B cell (primary cell): ENCODE results near the gene RAB3D. TPM values are rescaled to one million over a fixed set of nuclear protein-coding genes. Genes with fewer than 3 reads are reported as not detected.

Source experiments
- ATAC-seq: fragments of 200-7000 bp; cut with Tn5 transposase; one replicate; pipeline ENCODE4 v1.10.0; 2021; ENCODE audit warnings: low read depth, mild to moderate bottlenecking, moderate number of reproducible peaks, moderate library complexity
- CTCF ChIA-PET: fragments of 350-600 bp; sonication (Branson Sonifier 250); formaldehyde crosslinking; loops from one replicate; lab custom pipeline; 2021; ENCODE audit warnings: antibody characterized with exemption, inconsistent platforms; lab: Charles Lee
- POLR2A ChIA-PET: fragments of 350-600 bp; sonication (Branson Sonifier 250); formaldehyde crosslinking; loops from one replicate; lab custom pipeline; 2021; ENCODE audit warnings: antibody characterized with exemption; lab: Charles Lee
- DNase-seq: peaks from one replicate; pipeline ENCODE4 v3.0.0; 2013
- H2AFZ ChIP-seq: 2 replicates; pipeline ENCODE4 v1.6.1; 2012; ENCODE audit warnings: mild to moderate bottlenecking, low read depth, low read length; ENCODE audit not compliant: insufficient read depth, poor library complexity, severe bottlenecking
- H3K27ac ChIP-seq, 2 donors: 1 replicate in 1 of 2; 2 replicates in 1 of 2; pipeline ENCODE4 v1.5.1; 2012 to 2013; ENCODE audit warnings: low read length in 2 of 2, mild to moderate bottlenecking in 2 of 2, moderate library complexity in 1 of 2
- H3K27me3 ChIP-seq, 4 experiments: fragments of 200-600 bp in 1 of 4; sonication (generic) in 1 of 4; replicated peaks in 1 of 4; 1 replicate in 2 of 4; 2 replicates in 2 of 4; pipeline versions ENCODE4 v1.6.1 to v1.7.0; 2013 to 2016; ENCODE audit warnings: low read length in 3 of 4, mild to moderate bottlenecking in 2 of 4, mixed read lengths in 1 of 4, moderate library complexity in 1 of 4; ENCODE audit not compliant: insufficient read depth in 4 of 4, control insufficient read depth in 3 of 4; ENCODE audit errors: control extremely low read depth in 1 of 4
- H3K36me3 ChIP-seq, 2 experiments: replicated peaks in 1 of 2; 1 replicate in 1 of 2; 2 replicates in 1 of 2; pipeline versions ENCODE4 v1.6.1 to v1.7.1; 2013; ENCODE audit warnings: low read length in 1 of 2; ENCODE audit not compliant: insufficient read depth in 2 of 2, control insufficient read depth in 1 of 2; ENCODE audit errors: control extremely low read depth in 1 of 2, extremely low read depth in 1 of 2
- H3K4me1 ChIP-seq, 2 donors: fragments of 200-600 bp in 1 of 2; sonication (generic) in 1 of 2; 1 replicate in 1 of 2; 2 replicates in 1 of 2; pipeline versions ENCODE4 v1.5.1 to v1.6.1; 2013 to 2017; ENCODE audit warnings: low read length in 2 of 2; ENCODE audit not compliant: control insufficient read depth in 2 of 2, insufficient read depth in 2 of 2
- H3K4me2 ChIP-seq: replicated peaks from 2 replicates; pipeline ENCODE3; 2012; ENCODE audit warnings: mild to moderate bottlenecking, low read depth, low read length; ENCODE audit not compliant: poor library complexity, severe bottlenecking
- H3K4me3 ChIP-seq, 5 experiments: fragments of 200-600 bp in 1 of 5; sonication (generic) in 1 of 5; 1 replicate in 3 of 5; 2 replicates in 2 of 5; pipeline versions ENCODE4 v1.5.1 to v1.7.0; 2011 to 2016; ENCODE audit warnings: low read length in 4 of 5, mild to moderate bottlenecking in 4 of 5, low read depth in 2 of 5, control low read depth in 1 of 5, moderate library complexity in 1 of 5; ENCODE audit not compliant: insufficient read depth in 1 of 5; ENCODE audit errors: control extremely low read depth in 1 of 5, extremely low read depth in 1 of 5
- H3K79me2 ChIP-seq: fragments of 200-600 bp; sonication (generic); one replicate; pipeline ENCODE4 v1.6.0; 2016; ENCODE audit warnings: low read length; ENCODE audit not compliant: control insufficient read depth, insufficient read depth
- H3K9ac ChIP-seq: fragments of 200-600 bp; sonication (generic); 2 replicates; pipeline ENCODE4 v1.6.1; 2017; ENCODE audit warnings: mild to moderate bottlenecking, low read length, moderate library complexity
- H3K9me3 ChIP-seq, 3 donors: one replicate each; pipeline versions ENCODE4 v1.6.1 to v1.7.1; 2013; ENCODE audit warnings: low read length in 2 of 3; ENCODE audit not compliant: control insufficient read depth in 2 of 3, insufficient read depth in 1 of 3; ENCODE audit errors: control extremely low read depth in 1 of 3
- H4K20me1 ChIP-seq: 2 replicates; pipeline ENCODE4 v1.6.0; 2012; ENCODE audit warnings: mild to moderate bottlenecking, low read length; ENCODE audit not compliant: insufficient read depth, control insufficient read depth, poor library complexity, severe bottlenecking
- H3K27ac Mint-ChIP-seq: one replicate; pipeline ENCODE4 v1.8.0; 2021; ENCODE audit warnings: mixed read lengths
- H3K27me3 Mint-ChIP-seq: one replicate; pipeline ENCODE4 v1.8.0; 2021; ENCODE audit warnings: mixed read lengths
- H3K4me1 Mint-ChIP-seq: one replicate; pipeline ENCODE4 v1.8.0; 2021; ENCODE audit warnings: mixed read lengths
- H3K4me3 Mint-ChIP-seq: one replicate; pipeline ENCODE4 v1.8.0; 2021; ENCODE audit warnings: mixed read lengths
- H3K9me3 Mint-ChIP-seq: one replicate; pipeline ENCODE4 v1.8.0; 2022; ENCODE audit warnings: mixed read lengths; ENCODE audit not compliant: insufficient read depth
- CTCF ChIP-seq: fragments of 200-600 bp; IDR thresholded peaks from one replicate; pipeline ENCODE4 v1.8.0; 2022; ENCODE audit warnings: antibody characterized with exemption, mild to moderate bottlenecking
- EZH2 ChIP-seq: IDR thresholded peaks from 2 replicates; pipeline ENCODE4 v1.6.1; 2012; ENCODE audit warnings: borderline replicate concordance, low read depth, mild to moderate bottlenecking, moderate library complexity, low read length; ENCODE audit not compliant: insufficient read depth, poor library complexity, severe bottlenecking
- WGBS: methylation state at CpG from one replicate; pipeline ENCODE4 v1.1.5; 2013; ENCODE audit warnings: missing lambda C conversion rate; ENCODE audit not compliant: insufficient coverage; 5-methylcytosine and 5-hydroxymethylcytosine counted together
- intact Hi-C: fragments of 100-400 bp; cut with micrococcal nuclease; formaldehyde crosslinking; loops from one replicate; pipeline ENCODE4 v1.10.0; 2022
- polyA plus RNA-seq: library from polyadenylated mRNA; depleted of rRNA; stranded (reverse); fragments of >200 nt; gene quantifications from 2 replicates; pipeline ENCODE4 v1.2.3, GENCODE V29; 2012
- total RNA-seq, 2 donors: library from RNA; stranded (reverse); fragments of 120-200 nt in 1 of 2; gene quantifications; 1 replicate in 1 of 2; 2 replicates in 1 of 2; pipeline versions ENCODE4 v1.2.3 to v1.2.4, GENCODE V29; 2013 to 2022

Gene RAB3D
- total and polyA plus RNA-seq, 2 donors (not counting 1 experiment from before 2014, with no cell fraction given): 5.3 to 8.9 TPM

- intact Hi-C loops: no loop called here
- POLR2A ChIA-PET: no interaction called here
- Histone ChIP-seq H3K27me3 (peaks cover 0 to 19% (median 0%) of the 10 kb centered on the region in 4 experiments), H3K27ac (no peak overlapping the region), H3K4me3 (no peak overlapping the region), H3K36me3 (no peaks in the 10 kb centered on the region), H3K9ac (no peak overlapping the region), H4K20me1 (no peaks in the 10 kb centered on the region), H3K4me1 (peaks cover 0 to 10% of the 10 kb centered on the region in 2 donors), H3K4me2 (no peak overlapping the region), H2AFZ (no peak overlapping the region), H3K9me3 (no peaks in the 10 kb centered on the region), H3K79me2 (no peaks in the 10 kb centered on the region)
- Mint-ChIP-seq H3K4me3 (no peak overlapping the region), H3K27ac (no peak overlapping the region), H3K27me3 (peaks cover 19% of the 10 kb centered on the region), H3K9me3 (no peaks in the 10 kb centered on the region), H3K4me1 (peaks cover 8% of the 10 kb centered on the region)
- DNase-seq: no peak
- WGBS: 94% methylated on average over 2 of the region's 4 CpGs
- CTCF ChIA-PET: interaction anchor here (1.4 to 4.1 kb wide), 2 partner anchors 156 to 192 kb away, joined by 4 to 38 read pairs; partner anchors contain the start of gene ELAVL3
- no peak for ATAC-seq
- TF ChIP-seq EZH2: no peak
- no peak for TF ChIP-seq CTCF
Measured at GRCh38 chr19:11290256-11290655, 49.2 kb downstream of the RAB3D start.

- H3K27me3 ChIP-seq: peaks cover 0 to 11% (median 0%) of the 10 kb centered on the region in 4 experiments
- H3K27ac ChIP-seq: no peak overlapping the region
- H3K9me3 ChIP-seq: no peaks in the 10 kb centered on the region
- H3K4me2 ChIP-seq: no peak overlapping the region
- TF ChIP-seq EZH2 (no peak), CTCF (peak; percentile 11)
- H3K79me2 ChIP-seq: no peaks in the 10 kb centered on the region
- Mint-ChIP-seq H3K9me3 (no peaks in the 10 kb centered on the region), H3K4me1 (no peaks in the 10 kb centered on the region), H3K4me3 (no peak overlapping the region), H3K27ac (no peak overlapping the region), H3K27me3 (peaks cover 16% of the 10 kb centered on the region)
- WGBS: 67% methylated on average over 1 of the region's 7 CpGs
- H3K4me3 ChIP-seq: no peak overlapping the region
- ChIA-PET CTCF (no interaction called here), POLR2A (no interaction called here)
- DNase-seq (no peak), ATAC-seq (no peak)
- H3K4me1 ChIP-seq: peaks cover 0 to 1% of the 10 kb centered on the region in 2 donors
- no peaks in the 10 kb centered on the region for H4K20me1 ChIP-seq
- intact Hi-C loops: no loop called here
- H3K9ac ChIP-seq: no peak overlapping the region
- H3K36me3 ChIP-seq: no peaks in the 10 kb centered on the region
- H2AFZ ChIP-seq: no peak overlapping the region
Measured at GRCh38 chr19:11288349-11288748, 51.1 kb downstream of the RAB3D start.
